Keratinocyte (primary cell): ENCODE data around the gene FOXA1.

Experiments used
- EZH2 ChIP-seq: IDR thresholded peaks from one replicate; pipeline ENCODE4 v1.6.1; 2012; ENCODE audit warnings: inconsistent platforms, mild to moderate bottlenecking, low read length, moderate library complexity
- TF ChIP-seq, protein P1 (sequence below), 3 experiments: IDR thresholded peaks in 1 of 3; conservative IDR thresholded peaks in 1 of 3; optimal IDR thresholded peaks in 1 of 3; 2 replicates in 2 of 3; 3 replicates in 1 of 3; pipeline versions ENCODE3 to v1.5.1; 2011; ENCODE audit warnings: low read length in 3 of 3, mild to moderate bottlenecking in 3 of 3, moderate library complexity in 2 of 3, control low read depth in 1 of 3, inconsistent platforms in 1 of 3; ENCODE audit not compliant: insufficient read depth in 2 of 3; ENCODE audit errors: extremely low read depth in 1 of 3

DNA sequence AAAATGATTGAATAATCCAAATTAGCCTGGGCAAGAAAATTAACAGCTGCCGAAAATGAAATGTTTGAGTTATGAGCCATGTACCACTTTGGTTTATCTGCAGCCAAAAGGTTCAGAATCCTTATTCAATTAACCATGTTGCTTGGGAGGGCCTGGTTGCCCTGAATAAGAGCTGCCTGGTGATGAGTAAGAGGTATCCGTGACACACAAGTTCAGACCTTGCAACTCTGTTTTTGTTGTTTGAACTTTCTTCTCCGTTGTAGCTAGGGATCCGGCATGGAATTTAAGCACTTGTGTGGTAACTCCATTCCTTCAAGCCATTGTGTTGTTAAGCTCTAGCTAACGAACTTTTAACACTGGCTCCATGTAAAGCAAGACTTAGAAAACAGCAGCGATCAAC is 35.7 kb downstream of the FOXA1 start:
- TF ChIP-seq, protein P1, sequence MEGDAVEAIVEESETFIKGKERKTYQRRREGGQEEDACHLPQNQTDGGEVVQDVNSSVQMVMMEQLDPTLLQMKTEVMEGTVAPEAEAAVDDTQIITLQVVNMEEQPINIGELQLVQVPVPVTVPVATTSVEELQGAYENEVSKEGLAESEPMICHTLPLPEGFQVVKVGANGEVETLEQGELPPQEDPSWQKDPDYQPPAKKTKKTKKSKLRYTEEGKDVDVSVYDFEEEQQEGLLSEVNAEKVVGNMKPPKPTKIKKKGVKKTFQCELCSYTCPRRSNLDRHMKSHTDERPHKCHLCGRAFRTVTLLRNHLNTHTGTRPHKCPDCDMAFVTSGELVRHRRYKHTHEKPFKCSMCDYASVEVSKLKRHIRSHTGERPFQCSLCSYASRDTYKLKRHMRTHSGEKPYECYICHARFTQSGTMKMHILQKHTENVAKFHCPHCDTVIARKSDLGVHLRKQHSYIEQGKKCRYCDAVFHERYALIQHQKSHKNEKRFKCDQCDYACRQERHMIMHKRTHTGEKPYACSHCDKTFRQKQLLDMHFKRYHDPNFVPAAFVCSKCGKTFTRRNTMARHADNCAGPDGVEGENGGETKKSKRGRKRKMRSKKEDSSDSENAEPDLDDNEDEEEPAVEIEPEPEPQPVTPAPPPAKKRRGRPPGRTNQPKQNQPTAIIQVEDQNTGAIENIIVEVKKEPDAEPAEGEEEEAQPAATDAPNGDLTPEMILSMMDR (optimal IDR thresholded peaks at IDR 0.05 in 1 of 3, IDR thresholded peaks at IDR 0.05 in 1 of 3, conservative IDR thresholded peaks at IDR 0.05 in 1 of 3; ENCODE audit: extremely low read depth in 1 of 3, insufficient read depth in 2 of 3, low read length in 3 of 3) = no peak
- no peak for TF ChIP-seq EZH2
